Body of pancreas (tissue), 4 donors: ENCODE measurements around the gene SHISA4. TPM values are rescaled to one million over a fixed set of nuclear protein-coding genes. Genes with fewer than 3 reads are reported as not detected.

Source experiments
- ATAC-seq: fragments of 150-250 bp; one replicate; pipeline ENCODE4 v1.9.1; 2016
- DNase-seq, 4 donors: peaks; one replicate each; pipeline ENCODE4 v3.0.0-alpha.2; 2019
- H3K27ac ChIP-seq, 4 donors: fragments of 200-600 bp; sonication (generic); 1 replicate in 3 of 4; 2 replicates in 1 of 4; pipeline versions ENCODE4 v1.5.1 to v1.6.1; 2016 to 2019; ENCODE audit warnings: mild to moderate bottlenecking in 1 of 4, mixed read lengths in 1 of 4, moderate library complexity in 1 of 4
- H3K27me3 ChIP-seq, 2 donors: fragments of 200-600 bp; sonication (generic); one replicate each; pipeline ENCODE4 v1.6.0; 2016; ENCODE audit warnings: mild to moderate bottlenecking in 1 of 2
- H3K36me3 ChIP-seq, 2 donors: fragments of 200-600 bp; sonication (generic); replicated peaks in 1 of 2; 2 replicates each; pipeline ENCODE4 v1.5.1; 2016; ENCODE audit warnings: low read depth in 2 of 2; ENCODE audit not compliant: insufficient read depth in 1 of 2
- H3K4me1 ChIP-seq: fragments of 200-600 bp; sonication (generic); one replicate; pipeline ENCODE4 v1.6.0; 2016
- H3K4me3 ChIP-seq, 2 donors: fragments of 200-600 bp; sonication (generic); 1 replicate in 1 of 2; 2 replicates in 1 of 2; pipeline ENCODE4 v1.5.1; 2016 to 2019
- H3K9me3 ChIP-seq, 3 donors: fragments of 200-600 bp; sonication (generic); 1 replicate in 2 of 3; 2 replicates in 1 of 3; pipeline ENCODE4 v1.5.1; 2016
- CTCF ChIP-seq, 7 experiments: fragments of 450-650 bp in 4 of 7; fragments of 200-600 bp in 3 of 7; sonication (generic) in 3 of 7; IDR thresholded peaks; one replicate each; pipeline ENCODE4 v1.5.1; 2016 to 2019; ENCODE audit warnings: antibody characterized with exemption in 7 of 7
- POLR2A ChIP-seq, 3 donors: fragments of 450-650 bp; IDR thresholded peaks; one replicate each; pipeline ENCODE4 v1.6.1; 2016; ENCODE audit warnings: antibody characterized with exemption in 3 of 3, mild to moderate bottlenecking in 2 of 3
- WGBS, 2 donors: methylation state at CpG; one replicate each; pipeline ENCODE4 v1.1.5; 2017; 5-methylcytosine and 5-hydroxymethylcytosine counted together
- intact Hi-C: fragments of 100-400 bp; cut with DNase I; formaldehyde crosslinking; loops from one replicate; pipeline ENCODE4 v1.15.1; 2023
- total RNA-seq, 2 donors: library from RNA; depleted of rRNA; stranded (reverse); fragments of >200 nt; gene quantifications; one replicate each; pipeline ENCODE4 v1.1.0, GENCODE V29; 2016

SHISA4 gene
- total RNA-seq, 2 donors from 2014 or later: 4.6 to 8.3 TPM

DNA sequence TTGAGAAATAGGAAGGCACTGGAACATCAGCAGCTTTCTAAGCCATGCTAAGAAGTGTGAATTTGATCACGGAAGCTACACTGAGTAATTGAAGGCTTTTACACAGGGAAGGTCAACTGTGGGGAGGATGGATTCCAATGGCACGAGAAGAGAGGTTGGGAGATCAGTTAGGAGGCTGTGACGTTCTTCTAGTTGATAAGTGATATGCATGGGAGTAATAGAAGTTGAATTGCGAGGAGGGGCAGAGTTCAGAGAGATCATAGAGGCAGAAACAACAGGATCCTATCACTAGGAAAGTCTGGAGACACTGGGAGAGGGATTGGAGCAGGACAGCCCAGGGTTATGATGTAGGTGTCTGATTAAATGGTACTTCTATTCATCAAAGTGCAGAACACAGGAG is 41.4 kb downstream of the SHISA4 start:
- Histone ChIP-seq H3K27ac (no peak overlapping the region), H3K36me3 (no peaks in the 10 kb centered on the region), H3K27me3 (no peaks in the 10 kb centered on the region), H3K9me3 (no peaks in the 10 kb centered on the region), H3K4me1 (no peaks in the 10 kb centered on the region), H3K4me3 (no peak overlapping the region)
- no peak for DNase-seq
- no peak for TF ChIP-seq CTCF (IDR thresholded peaks at IDR 0.05)
- TF ChIP-seq POLR2A (IDR thresholded peaks at IDR 0.05): no peak
- intact Hi-C loops: no loop called here
- no peak for ATAC-seq
- 58 to 59% methylated on average over 4 of the region's 4 CpGs for WGBS, 2 donors

DNA sequence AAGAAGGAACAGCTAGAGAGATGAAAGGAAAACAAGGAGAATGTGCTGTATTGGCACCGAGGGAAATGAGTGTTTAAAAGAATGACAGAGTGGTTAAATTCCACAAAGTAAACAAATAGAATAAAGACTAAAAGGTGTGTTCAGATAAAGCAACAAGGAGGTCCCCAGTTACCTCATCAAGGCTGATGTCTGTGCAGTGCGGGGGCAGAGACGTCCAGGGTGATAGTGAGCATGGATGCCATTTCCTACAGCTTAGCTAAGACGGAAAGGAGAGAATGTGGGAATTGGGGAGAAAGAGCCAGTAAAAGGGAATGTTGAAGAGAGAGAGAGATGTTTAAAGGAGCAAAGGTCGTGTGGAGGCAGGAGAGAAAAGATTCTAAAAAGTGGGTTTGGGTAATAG is 42.1 kb downstream of the SHISA4 start:
- ATAC-seq: no peak
- no peaks in the 10 kb centered on the region for H3K27me3 ChIP-seq
- no peak overlapping the region for H3K27ac ChIP-seq
- WGBS, 2 donors: 51 to 59% methylated on average over 5 of the region's 5 CpGs
- H3K9me3 ChIP-seq: no peaks in the 10 kb centered on the region
- intact Hi-C loops: no loop called here
- no peaks in the 10 kb centered on the region for H3K36me3 ChIP-seq
- TF ChIP-seq POLR2A (IDR thresholded peaks at IDR 0.05) (no peak), CTCF (IDR thresholded peaks at IDR 0.05) (no peak)
- no peak for DNase-seq
- H3K4me3 ChIP-seq: no peak overlapping the region
- no peaks in the 10 kb centered on the region for H3K4me1 ChIP-seq

DNA sequence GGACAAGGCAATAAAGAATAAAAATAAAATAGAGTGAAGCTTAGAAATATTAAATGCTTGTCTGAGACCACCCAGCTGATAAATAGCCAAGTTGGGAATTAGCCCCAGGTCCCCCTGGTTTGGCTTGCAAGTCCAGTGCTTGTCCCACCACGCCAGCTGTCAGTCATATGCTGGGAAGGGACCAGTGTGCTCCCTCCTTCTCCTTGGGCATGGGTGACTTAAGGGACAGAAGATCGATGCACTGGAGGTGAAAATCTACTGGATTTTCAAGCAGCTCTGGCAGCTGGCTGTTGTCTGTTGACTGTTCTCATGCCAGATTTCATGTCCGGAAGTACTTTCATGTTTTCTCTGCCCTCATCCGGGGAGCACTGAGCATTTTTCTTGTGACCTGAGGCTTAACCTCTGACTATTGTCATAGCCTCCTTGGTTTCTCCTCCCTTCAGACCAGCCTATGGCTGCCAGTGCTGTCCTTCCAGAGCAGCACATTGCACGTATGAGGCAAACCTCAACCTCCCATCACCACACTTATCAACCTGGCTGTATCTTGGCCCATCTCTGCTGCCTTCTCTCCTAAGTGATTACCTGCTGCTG is 45.2 kb downstream of the SHISA4 start:
- TF ChIP-seq POLR2A (IDR thresholded peaks at IDR 0.05): no peak
- no peak for TF ChIP-seq CTCF (IDR thresholded peaks at IDR 0.05)
- 35 to 44% methylated on average over 5 of the region's 5 CpGs for WGBS, 2 donors
- Histone ChIP-seq H3K27ac (no peak overlapping the region), H3K9me3 (no peaks in the 10 kb centered on the region), H3K4me1 (no peaks in the 10 kb centered on the region), H3K36me3 (no peaks in the 10 kb centered on the region), H3K27me3 (no peaks in the 10 kb centered on the region), H3K4me3 (no peak overlapping the region)
- DNase-seq (no peak), ATAC-seq (no peak)
- intact Hi-C loops: no loop called here

DNA sequence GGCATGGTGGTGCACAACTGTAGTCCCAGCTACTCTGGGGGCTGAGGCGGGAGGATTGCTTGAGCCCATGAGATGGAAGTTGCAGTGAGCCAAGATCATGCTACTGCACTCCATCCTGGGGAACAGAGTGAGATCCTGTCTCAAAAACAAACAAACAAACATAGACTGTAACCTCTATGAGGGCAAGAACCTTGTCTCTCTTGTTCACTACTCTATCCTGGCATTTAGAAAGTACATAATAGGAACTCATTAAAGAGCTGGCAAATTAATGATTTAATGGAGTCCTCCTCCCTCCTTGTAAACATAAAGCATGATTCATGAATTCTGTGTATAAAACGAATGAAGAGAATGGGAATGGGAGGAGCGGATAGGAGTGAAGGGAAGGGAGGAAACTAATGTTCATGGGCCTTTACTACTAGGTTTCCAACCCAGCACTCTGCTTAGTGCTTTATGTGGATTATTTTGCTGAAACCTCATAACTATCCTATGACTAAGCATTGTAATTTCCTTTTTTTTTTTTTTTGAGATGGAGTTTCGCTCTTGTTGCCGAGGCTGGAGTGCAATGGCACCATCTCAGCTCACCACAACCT is 49.0 kb downstream of the SHISA4 start:
- TF ChIP-seq CTCF (IDR thresholded peaks at IDR 0.05): no peak
- no peak for TF ChIP-seq POLR2A (IDR thresholded peaks at IDR 0.05)
- ATAC-seq (no peak), DNase-seq (no peak)
- Histone ChIP-seq H3K27me3 (no peaks in the 10 kb centered on the region), H3K27ac (no peak overlapping the region), H3K9me3 (no peaks in the 10 kb centered on the region), H3K4me3 (no peak overlapping the region), H3K36me3 (no peaks in the 10 kb centered on the region), H3K4me1 (no peaks in the 10 kb centered on the region)
- intact Hi-C loops: no loop called here
- WGBS, 2 donors: 74 to 76% methylated on average over 5 of the region's 5 CpGs

- Histone ChIP-seq H3K36me3 (no peaks in the 10 kb centered on the region), H3K27me3 (no peaks in the 10 kb centered on the region), H3K4me3 (no peak overlapping the region), H3K9me3 (no peaks in the 10 kb centered on the region), H3K4me1 (no peaks in the 10 kb centered on the region), H3K27ac (no peak overlapping the region)
- DNase-seq (no peak), ATAC-seq (no peak)
- WGBS, 2 donors: 41 to 45% methylated on average over 2 to 4 of the region's 4 CpGs
- intact Hi-C loops: no loop called here
- TF ChIP-seq POLR2A (IDR thresholded peaks at IDR 0.05): no peak
- no peak for TF ChIP-seq CTCF (IDR thresholded peaks at IDR 0.05)
These were observed 49.8 kb downstream of the SHISA4 start for GRCh38 chr1:201938440-201939035.
